ENCODE measurements around the gene UBA5. TPM values are rescaled to one million over a fixed set of nuclear protein-coding genes. Genes with fewer than 3 reads are reported as not detected.
A peak's percentile ranks its signal among the peaks of the same experiment; 100 is the strongest.

The UBA5 gene
- total and polyA plus RNA-seq, 2 of the 13 experiments (the other 11 are each of a cell fraction or from before 2014, with no cell fraction given), result 30.2 to 46.8 TPM

GRCh38 chr3:132723024-132723950 lies 63.2 kb downstream of the UBA5 start (continued):
- TF ChIP-seq ARID5B (CRISPR knock-in tag; IDR thresholded peaks at IDR 0.05) (peak; percentile 13; the same call in 1 of the 2 replicates), JDP2 (CRISPR knock-in tag; IDR thresholded peaks at IDR 0.05; ENCODE audit: borderline replicate concordance) (no peak), GATAD1 (CRISPR knock-in tag; IDR thresholded peaks at IDR 0.05) (0 out of 2 replicates have a peak, but pooled peaks have one; percentile 40), ZBTB43 (CRISPR knock-in tag; conservative IDR thresholded peaks at IDR 0.05) (no peak), ZNF709 (CRISPR knock-in tag; IDR thresholded peaks at IDR 0.05) (no peak), NFE2 (CRISPR knock-in tag; IDR thresholded peaks at IDR 0.05) (no peak), ZNF343 (CRISPR knock-in tag; IDR thresholded peaks at IDR 0.05) (no peak)
- TF ChIP-seq, protein P1, sequence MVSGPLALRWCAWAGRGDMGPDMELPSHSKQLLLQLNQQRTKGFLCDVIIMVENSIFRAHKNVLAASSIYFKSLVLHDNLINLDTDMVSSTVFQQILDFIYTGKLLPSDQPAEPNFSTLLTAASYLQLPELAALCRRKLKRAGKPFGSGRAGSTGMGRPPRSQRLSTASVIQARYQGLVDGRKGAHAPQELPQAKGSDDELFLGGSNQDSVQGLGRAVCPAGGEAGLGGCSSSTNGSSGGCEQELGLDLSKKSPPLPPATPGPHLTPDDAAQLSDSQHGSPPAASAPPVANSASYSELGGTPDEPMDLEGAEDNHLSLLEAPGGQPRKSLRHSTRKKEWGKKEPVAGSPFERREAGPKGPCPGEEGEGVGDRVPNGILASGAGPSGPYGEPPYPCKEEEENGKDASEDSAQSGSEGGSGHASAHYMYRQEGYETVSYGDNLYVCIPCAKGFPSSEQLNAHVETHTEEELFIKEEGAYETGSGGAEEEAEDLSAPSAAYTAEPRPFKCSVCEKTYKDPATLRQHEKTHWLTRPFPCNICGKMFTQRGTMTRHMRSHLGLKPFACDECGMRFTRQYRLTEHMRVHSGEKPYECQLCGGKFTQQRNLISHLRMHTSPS (CRISPR knock-in tag; IDR thresholded peaks at IDR 0.05; ENCODE audit: low read depth), result no peak
- TF ChIP-seq, protein P2, sequence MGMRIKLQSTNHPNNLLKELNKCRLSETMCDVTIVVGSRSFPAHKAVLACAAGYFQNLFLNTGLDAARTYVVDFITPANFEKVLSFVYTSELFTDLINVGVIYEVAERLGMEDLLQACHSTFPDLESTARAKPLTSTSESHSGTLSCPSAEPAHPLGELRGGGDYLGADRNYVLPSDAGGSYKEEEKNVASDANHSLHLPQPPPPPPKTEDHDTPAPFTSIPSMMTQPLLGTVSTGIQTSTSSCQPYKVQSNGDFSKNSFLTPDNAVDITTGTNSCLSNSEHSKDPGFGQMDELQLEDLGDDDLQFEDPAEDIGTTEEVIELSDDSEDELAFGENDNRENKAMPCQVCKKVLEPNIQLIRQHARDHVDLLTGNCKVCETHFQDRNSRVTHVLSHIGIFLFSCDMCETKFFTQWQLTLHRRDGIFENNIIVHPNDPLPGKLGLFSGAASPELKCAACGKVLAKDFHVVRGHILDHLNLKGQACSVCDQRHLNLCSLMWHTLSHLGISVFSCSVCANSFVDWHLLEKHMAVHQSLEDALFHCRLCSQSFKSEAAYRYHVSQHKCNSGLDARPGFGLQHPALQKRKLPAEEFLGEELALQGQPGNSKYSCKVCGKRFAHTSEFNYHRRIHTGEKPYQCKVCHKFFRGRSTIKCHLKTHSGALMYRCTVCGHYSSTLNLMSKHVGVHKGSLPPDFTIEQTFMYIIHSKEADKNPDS (CRISPR knock-in tag; IDR thresholded peaks at IDR 0.05), result no peak
- TF ChIP-seq, protein P3, sequence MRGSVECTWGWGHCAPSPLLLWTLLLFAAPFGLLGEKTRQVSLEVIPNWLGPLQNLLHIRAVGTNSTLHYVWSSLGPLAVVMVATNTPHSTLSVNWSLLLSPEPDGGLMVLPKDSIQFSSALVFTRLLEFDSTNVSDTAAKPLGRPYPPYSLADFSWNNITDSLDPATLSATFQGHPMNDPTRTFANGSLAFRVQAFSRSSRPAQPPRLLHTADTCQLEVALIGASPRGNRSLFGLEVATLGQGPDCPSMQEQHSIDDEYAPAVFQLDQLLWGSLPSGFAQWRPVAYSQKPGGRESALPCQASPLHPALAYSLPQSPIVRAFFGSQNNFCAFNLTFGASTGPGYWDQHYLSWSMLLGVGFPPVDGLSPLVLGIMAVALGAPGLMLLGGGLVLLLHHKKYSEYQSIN (CRISPR knock-in tag; IDR thresholded peaks at IDR 0.05; ENCODE audit: borderline replicate concordance), result no peak
- TF ChIP-seq, protein P4, sequence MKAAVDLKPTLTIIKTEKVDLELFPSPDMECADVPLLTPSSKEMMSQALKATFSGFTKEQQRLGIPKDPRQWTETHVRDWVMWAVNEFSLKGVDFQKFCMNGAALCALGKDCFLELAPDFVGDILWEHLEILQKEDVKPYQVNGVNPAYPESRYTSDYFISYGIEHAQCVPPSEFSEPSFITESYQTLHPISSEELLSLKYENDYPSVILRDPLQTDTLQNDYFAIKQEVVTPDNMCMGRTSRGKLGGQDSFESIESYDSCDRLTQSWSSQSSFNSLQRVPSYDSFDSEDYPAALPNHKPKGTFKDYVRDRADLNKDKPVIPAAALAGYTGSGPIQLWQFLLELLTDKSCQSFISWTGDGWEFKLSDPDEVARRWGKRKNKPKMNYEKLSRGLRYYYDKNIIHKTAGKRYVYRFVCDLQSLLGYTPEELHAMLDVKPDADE (CRISPR knock-in tag; IDR thresholded peaks at IDR 0.05), result peak; percentile 6; the same call in 1 of the 2 replicates

Measured in HepG2 (cell line).